HCT116 (cell line): ENCODE measurements around the gene GREM2. TPM values are rescaled to one million over a fixed set of nuclear protein-coding genes. Genes with fewer than 3 reads are reported as not detected.

ENCODE experiments used
- ATAC-seq: fragments of 200-7000 bp; cut with Tn5 transposase; 2 replicates; pipeline ENCODE4 v1.9.1; 2020; ENCODE audit warnings: mild to moderate bottlenecking, moderate library complexity
- BruUV-seq: library from RNA; stranded (reverse); fragments of 400-500 nt; replicated peaks from 2 replicates; lab custom pipeline; 2021; lab: Mats Ljungman, UMichigan
- CTCF ChIA-PET: fragments of 300-600 bp; sonication (Branson Sonifier 250); formaldehyde crosslinking; loops from one replicate; lab custom pipeline; 2021; ENCODE audit warnings: antibody characterized with exemption; lab: Charles Lee
- POLR2A ChIA-PET: fragments of 300-600, 350-600 bp; sonication (Branson Sonifier 250); formaldehyde crosslinking; loops from one replicate; lab custom pipeline; 2021; ENCODE audit warnings: antibody characterized with exemption; lab: Charles Lee
- RAD21 ChIA-PET, 2 experiments: fragments of 300-600 bp; sonication (Branson Sonifier 250); formaldehyde crosslinking; loops; one replicate each; lab custom pipeline; 2023; ENCODE audit warnings: low total read pairs in 2 of 2; ENCODE audit not compliant: uncharacterized antibody in 2 of 2, unreplicated experiment in 2 of 2, low non-redundant PET in 1 of 2; lab: Charles Lee
- DNase-seq: peaks from one replicate; pipeline ENCODE4 v3.0.0-alpha.2; 2010; ENCODE audit warnings: low read depth, low spot score
- H2AFZ ChIP-seq: fragments of 200-600 bp; shearing (Covaris generic), sonication (generic); 2 replicates; pipeline ENCODE4 v1.6.1; 2017; ENCODE audit warnings: low read depth, mixed run types, mixed read lengths, antibody characterized with exemption, low read length; ENCODE audit not compliant: poor library complexity, severe bottlenecking
- H3K27ac ChIP-seq: 2 replicates; pipeline ENCODE4 v1.5.1; 2012; ENCODE audit warnings: low read depth, low read length
- H3K27me3 ChIP-seq: fragments of 200-600 bp; sonication (generic); 2 replicates; pipeline ENCODE4 v1.6.1; 2016; ENCODE audit warnings: mixed run types, low read length, mixed read lengths; ENCODE audit not compliant: insufficient read depth
- H3K36me3 ChIP-seq, 2 experiments: fragments of 200-500 bp in 1 of 2; fragments of 200-600 bp in 1 of 2; sonication (Bioruptor generic) in 1 of 2; sonication (generic) in 1 of 2; 2 replicates each; pipeline versions ENCODE4 v1.5.1 to v1.6.1; 2014 to 2016; ENCODE audit warnings: low read length in 2 of 2, inconsistent platforms in 1 of 2, mixed read lengths in 1 of 2, mixed run types in 1 of 2; ENCODE audit not compliant: insufficient read depth in 2 of 2, control insufficient read depth in 1 of 2
- H3K4me1 ChIP-seq, 2 experiments: fragments of 200-600 bp in 1 of 2; sonication (generic) in 1 of 2; 2 replicates each; pipeline versions ENCODE4 v1.5.1 to v1.6.1; 2012 to 2017; ENCODE audit warnings: low read length in 2 of 2, inconsistent platforms in 1 of 2, mild to moderate bottlenecking in 1 of 2, mixed read lengths in 1 of 2, mixed run types in 1 of 2, moderate library complexity in 1 of 2; ENCODE audit not compliant: insufficient read depth in 2 of 2, control insufficient read depth in 1 of 2
- H3K4me2 ChIP-seq: fragments of 200-600 bp; sonication (generic); 2 replicates; pipeline ENCODE4 v1.6.1; 2017; ENCODE audit warnings: mixed run types, low read length, mixed read lengths
- H3K4me3 ChIP-seq, 2 experiments: fragments of 200-600 bp in 1 of 2; sonication (generic) in 1 of 2; replicated peaks in 1 of 2; 2 replicates each; pipeline ENCODE4 v1.5.1; 2011 to 2016; ENCODE audit warnings: low read length in 2 of 2, control low read depth in 1 of 2, low read depth in 1 of 2, mild to moderate bottlenecking in 1 of 2, mixed read lengths in 1 of 2, mixed run types in 1 of 2
- H3K79me2 ChIP-seq: fragments of 200-600 bp; sonication (generic); 2 replicates; pipeline ENCODE4 v1.6.1; 2017; ENCODE audit warnings: mild to moderate bottlenecking, mixed run types, low read length, moderate library complexity, mixed read lengths; ENCODE audit not compliant: insufficient read depth
- H3K9ac ChIP-seq: fragments of 200-600 bp; sonication (generic); 2 replicates; pipeline ENCODE4 v1.6.1; 2016; ENCODE audit warnings: low read length, mixed read lengths
- H3K9me2 ChIP-seq: fragments of 200-600 bp; sonication (generic), shearing (Covaris generic); 2 replicates; pipeline ENCODE4 v1.6.1; 2017; ENCODE audit warnings: mixed run types, mild to moderate bottlenecking, moderate library complexity; ENCODE audit not compliant: insufficient read depth
- H3K9me3 ChIP-seq, 2 experiments: fragments of 200-500 bp in 1 of 2; fragments of 200-600 bp in 1 of 2; sonication (Bioruptor generic) in 1 of 2; sonication (generic) in 1 of 2; 2 replicates each; pipeline ENCODE4 v1.6.1; 2014 to 2017; ENCODE audit warnings: low read length in 2 of 2, mixed read lengths in 2 of 2, inconsistent platforms in 1 of 2, low read depth in 1 of 2, mild to moderate bottlenecking in 1 of 2, mixed run types in 1 of 2, moderate library complexity in 1 of 2; ENCODE audit not compliant: control insufficient read depth in 1 of 2, insufficient read depth in 1 of 2
- H4K20me1 ChIP-seq: fragments of 200-600 bp; sonication (generic), shearing (Covaris generic); 2 replicates; pipeline ENCODE4 v1.6.1; 2017; ENCODE audit warnings: mixed run types, mild to moderate bottlenecking, moderate library complexity; ENCODE audit not compliant: insufficient read depth
- CEBPB ChIP-seq: IDR thresholded peaks from 2 replicates; pipeline ENCODE4 v1.6.1; 2012; ENCODE audit warnings: low read depth
- CTCF ChIP-seq, 3 experiments: fragments of 200-600 bp in 1 of 3; sonication (generic) in 1 of 3; IDR thresholded peaks in 2 of 3; conservative IDR thresholded peaks in 1 of 3; 2 replicates each; pipeline ENCODE4 v1.5.1; 2012 to 2017; ENCODE audit warnings: low read depth in 2 of 3, low read length in 2 of 3, antibody characterized with exemption in 1 of 3, borderline replicate concordance in 1 of 3, control low read depth in 1 of 3, mild to moderate bottlenecking in 1 of 3, mixed read lengths in 1 of 3, mixed run types in 1 of 3, moderate library complexity in 1 of 3; ENCODE audit not compliant: insufficient read depth in 1 of 3
- EGR1 ChIP-seq: IDR thresholded peaks from 2 replicates; pipeline ENCODE4 v1.6.1; 2012; ENCODE audit warnings: low read depth
- ELF1 ChIP-seq: IDR thresholded peaks from 2 replicates; pipeline ENCODE4 v1.6.1; 2012; ENCODE audit warnings: low read depth, borderline replicate concordance
- EZH2 ChIP-seq: fragments of 200-600 bp; sonication (generic); IDR thresholded peaks from 2 replicates; pipeline ENCODE4 v1.6.1; 2017; ENCODE audit warnings: antibody characterized with exemption, mixed run types
- FOSL1 ChIP-seq: IDR thresholded peaks from 2 replicates; pipeline ENCODE4 v1.6.1; 2012; ENCODE audit warnings: low read depth
- MAX ChIP-seq: IDR thresholded peaks from 2 replicates; pipeline ENCODE4 v1.6.1; 2012
- REST ChIP-seq: IDR thresholded peaks from 2 replicates; pipeline ENCODE4 v1.6.1; 2012; ENCODE audit warnings: low read depth
- SRF ChIP-seq: IDR thresholded peaks from 2 replicates; pipeline ENCODE4 v1.6.1; 2012; ENCODE audit warnings: low read depth
- YY1 ChIP-seq: IDR thresholded peaks from 2 replicates; pipeline ENCODE4 v1.6.1; 2011; ENCODE audit warnings: low read length, low read depth, moderate library complexity, mild to moderate bottlenecking; ENCODE audit not compliant: insufficient replicate concordance; ENCODE audit errors: extremely low read depth
- ZBTB33 ChIP-seq: IDR thresholded peaks from 2 replicates; pipeline ENCODE4 v1.6.1; 2011; ENCODE audit warnings: mild to moderate bottlenecking, low read length, moderate library complexity; ENCODE audit not compliant: insufficient replicate concordance; ENCODE audit errors: extremely low read depth
- ZFX ChIP-seq: fragments of 450-650 bp; IDR thresholded peaks from 2 replicates; pipeline ENCODE4 v1.6.1; 2017
- intact Hi-C: fragments of 100-400 bp; cut with micrococcal nuclease; formaldehyde crosslinking; loops from 2 replicates; pipeline ENCODE4 v1.10.0; 2022
- total RNA-seq: library from RNA; stranded (reverse); gene quantifications from one replicate; pipeline ENCODE4 v1.2.1, GENCODE V29; 2021; ENCODE audit not compliant: unreplicated experiment
- TF ChIP-seq, protein P1 (sequence below): IDR thresholded peaks from 2 replicates; pipeline ENCODE4 v1.6.1; 2012

The GREM2 gene
- total RNA-seq, 1 experiment from 2014 or later, result not detected

- ChIA-PET RAD21 (no interaction called here), CTCF (no interaction called here)
- H3K4me3 ChIP-seq, result no peak overlapping the region
- H3K4me2 ChIP-seq, result no peak overlapping the region
- no peak for DNase-seq
- no peak overlapping the region for H2AFZ ChIP-seq
- H4K20me1 ChIP-seq, result no peaks in the 10 kb centered on the region
- H3K9ac ChIP-seq, result no peak overlapping the region
- H3K9me2 ChIP-seq, result no peaks in the 10 kb centered on the region
- TF ChIP-seq MAX, result no peak
- no peak for TF ChIP-seq EZH2
- no peak for TF ChIP-seq ZBTB33
- no peak for TF ChIP-seq CTCF (IDR thresholded peaks at IDR 0.05 in 2 of 3, conservative IDR thresholded peaks at IDR 0.05 in 1 of 3; ENCODE audit: borderline replicate concordance in 1 of 3, insufficient read depth in 1 of 3, low read depth in 2 of 3, low read length in 2 of 3)
- TF ChIP-seq, protein P1, sequence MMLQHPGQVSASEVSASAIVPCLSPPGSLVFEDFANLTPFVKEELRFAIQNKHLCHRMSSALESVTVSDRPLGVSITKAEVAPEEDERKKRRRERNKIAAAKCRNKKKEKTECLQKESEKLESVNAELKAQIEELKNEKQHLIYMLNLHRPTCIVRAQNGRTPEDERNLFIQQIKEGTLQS, result no peak
- no peak for TF ChIP-seq CEBPB
- TF ChIP-seq EGR1, result no peak
- no peak for TF ChIP-seq YY1
- no peak for TF ChIP-seq REST
- no peak for TF ChIP-seq SRF
- no peak for TF ChIP-seq FOSL1
- no peak for TF ChIP-seq ZFX
- TF ChIP-seq ELF1, result no peak
- TF ChIP-seq, all 23 proteins: peak for 0
- peaks cover 0 to 6% of the 10 kb centered on the region in 2 experiments; a peak in 2 of 4 replicates for H3K9me3 ChIP-seq
- no peaks in the 10 kb centered on the region for H3K27me3 ChIP-seq
- POLR2A ChIA-PET, result no interaction called here
- no peak overlapping the region for H3K27ac ChIP-seq
- H3K4me1 ChIP-seq, result no peaks in the 10 kb centered on the region
- intact Hi-C loops, result no loop called here
- no TSS peak for BruUV-seq
- no peaks in the 10 kb centered on the region for H3K79me2 ChIP-seq
- no peaks in the 10 kb centered on the region for H3K36me3 ChIP-seq
- no peak for ATAC-seq
These were observed 38.1 kb upstream of the GREM2 start for GRCh38 chr1:240649733-240650721.
